HFF-Myc (cell line): ENCODE data around the gene ARVCF.

Experiments used
- DNase-seq: peaks from one replicate; pipeline ENCODE4 v3.0.0-alpha.2; 2011; ENCODE audit warnings: low read depth; ENCODE audit errors: extremely low read depth
- H3K4me3 ChIP-seq: replicated peaks from 2 replicates; pipeline ENCODE4 v1.5.1; 2011; ENCODE audit warnings: low read depth, mild to moderate bottlenecking, control low read depth, low read length
- CTCF ChIP-seq: IDR thresholded peaks from 2 replicates; pipeline ENCODE4 v1.5.1; 2012; ENCODE audit warnings: mild to moderate bottlenecking, low read depth, low read length, control low read depth; ENCODE audit errors: missing control alignments

Gene ARVCF

GRCh38 chr22:19961868-19962245 is 54.8 kb downstream of the ARVCF start:
- H3K4me3 ChIP-seq = no peak overlapping the region
- TF ChIP-seq CTCF = no peak
- no peak for DNase-seq

GRCh38 chr22:19961201-19961580 is 55.4 kb downstream of the ARVCF start:
- DNase-seq = no peak
- no peak overlapping the region for H3K4me3 ChIP-seq
- no peak for TF ChIP-seq CTCF

- H3K4me3 ChIP-seq = no peak overlapping the region
- TF ChIP-seq CTCF = no peak
- DNase-seq = no peak
These were observed 56.0 kb downstream of the ARVCF start for GRCh38 chr22:19960491-19961200.

- no peak for TF ChIP-seq CTCF
- H3K4me3 ChIP-seq = no peak overlapping the region
- no peak for DNase-seq
These were observed 56.8 kb downstream of the ARVCF start for GRCh38 chr22:19959587-19960490.

GRCh38 chr22:19959043-19959586 is 57.5 kb downstream of the ARVCF start:
- no peak for TF ChIP-seq CTCF
- no peak overlapping the region for H3K4me3 ChIP-seq
- no peak for DNase-seq

- no peak for DNase-seq
- no peak overlapping the region for H3K4me3 ChIP-seq
- TF ChIP-seq CTCF = no peak
These were observed 58.3 kb downstream of the ARVCF start for GRCh38 chr22:19958083-19959042.
